OCI-LY1 (cell line): ENCODE measurements around the gene FBRSL1.
A peak's percentile ranks its signal among the peaks of the same experiment; 100 is the strongest.

Experiments used
- H2AFZ ChIP-seq: fragments of 200-600 bp; sonication (generic), shearing (Covaris generic); 2 replicates; pipeline ENCODE4 v1.6.0; 2014; ENCODE audit warnings: antibody characterized with exemption, mild to moderate bottlenecking, low read length
- H3F3A ChIP-seq: fragments of 200-600 bp; sonication (generic), shearing (Covaris generic); 2 replicates; pipeline ENCODE4 v1.6.0; 2014; ENCODE audit warnings: mild to moderate bottlenecking, antibody characterized with exemption, low read length, moderate library complexity; ENCODE audit not compliant: insufficient read depth
- H3K27ac ChIP-seq: fragments of 200-600 bp; sonication (generic); 2 replicates; pipeline ENCODE4 v1.5.1; 2014; ENCODE audit warnings: low read length, mixed run types, mild to moderate bottlenecking, low read depth; ENCODE audit not compliant: poor library complexity, severe bottlenecking
- H3K27me3 ChIP-seq: fragments of 200-600 bp; sonication (generic); 2 replicates; pipeline ENCODE4 v1.6.0; 2014; ENCODE audit warnings: antibody characterized with exemption, mild to moderate bottlenecking, low read length, moderate library complexity; ENCODE audit not compliant: insufficient read depth
- H3K36me3 ChIP-seq: fragments of 200-600 bp; sonication (generic); 2 replicates; pipeline ENCODE4 v1.6.1; 2014; ENCODE audit warnings: mild to moderate bottlenecking, antibody characterized with exemption, low read length, moderate library complexity, mixed read lengths; ENCODE audit not compliant: insufficient read depth
- H3K4me1 ChIP-seq: fragments of 200-600 bp; sonication (generic); 2 replicates; pipeline ENCODE4 v1.5.1; 2014; ENCODE audit warnings: mild to moderate bottlenecking, low read length, moderate library complexity; ENCODE audit not compliant: insufficient read depth, severe bottlenecking
- H3K4me2 ChIP-seq: fragments of 200-600 bp; sonication (generic), shearing (Covaris generic); 2 replicates; pipeline ENCODE4 v1.6.1; 2014; ENCODE audit warnings: low read length
- H3K4me3 ChIP-seq: fragments of 200-600 bp; sonication (generic); 2 replicates; pipeline ENCODE4 v1.5.1; 2014; ENCODE audit warnings: low read length, low read depth, mild to moderate bottlenecking, mixed read lengths; ENCODE audit not compliant: poor library complexity, severe bottlenecking
- H3K79me2 ChIP-seq: fragments of 200-600 bp; shearing (Covaris generic); 2 replicates; pipeline ENCODE4 v1.6.1; 2016; ENCODE audit warnings: mixed run types, low read length, mixed read lengths; ENCODE audit not compliant: insufficient read depth
- H3K9ac ChIP-seq: fragments of 200-600 bp; sonication (generic), shearing (Covaris generic); 2 replicates; pipeline ENCODE4 v1.6.1; 2014; ENCODE audit warnings: mild to moderate bottlenecking, low read length, mixed read lengths
- H3K9me2 ChIP-seq: fragments of 200-600 bp; sonication (generic), shearing (Covaris generic); 2 replicates; pipeline ENCODE4 v1.6.1; 2014; ENCODE audit warnings: low read depth, mild to moderate bottlenecking, low read length, mixed read lengths
- H3K9me3 ChIP-seq: fragments of 200-600 bp; shearing (Covaris generic); 2 replicates; pipeline ENCODE4 v1.6.1; 2014; ENCODE audit warnings: low read length, mixed read lengths
- H4K20me1 ChIP-seq: fragments of 200-600 bp; sonication (generic), shearing (Covaris generic); 2 replicates; pipeline ENCODE4 v1.6.0; 2016; ENCODE audit warnings: mild to moderate bottlenecking, low read length; ENCODE audit not compliant: insufficient read depth
- EZH2 ChIP-seq: fragments of 200-600 bp; sonication (generic), shearing (Covaris generic); IDR thresholded peaks from 2 replicates; pipeline ENCODE4 v1.8.0; 2017; ENCODE audit warnings: borderline replicate concordance, mixed run types, mild to moderate bottlenecking, antibody characterized with exemption, low read length, moderate library complexity, mixed read lengths
- TF ChIP-seq, protein P1 (sequence below): fragments of 200-600 bp; sonication (generic), shearing (Covaris generic); IDR thresholded peaks from 2 replicates; pipeline ENCODE4 v1.5.1; 2017; ENCODE audit warnings: mild to moderate bottlenecking, antibody characterized with exemption, low read length, moderate library complexity, mixed read lengths

Gene FBRSL1

DNA sequence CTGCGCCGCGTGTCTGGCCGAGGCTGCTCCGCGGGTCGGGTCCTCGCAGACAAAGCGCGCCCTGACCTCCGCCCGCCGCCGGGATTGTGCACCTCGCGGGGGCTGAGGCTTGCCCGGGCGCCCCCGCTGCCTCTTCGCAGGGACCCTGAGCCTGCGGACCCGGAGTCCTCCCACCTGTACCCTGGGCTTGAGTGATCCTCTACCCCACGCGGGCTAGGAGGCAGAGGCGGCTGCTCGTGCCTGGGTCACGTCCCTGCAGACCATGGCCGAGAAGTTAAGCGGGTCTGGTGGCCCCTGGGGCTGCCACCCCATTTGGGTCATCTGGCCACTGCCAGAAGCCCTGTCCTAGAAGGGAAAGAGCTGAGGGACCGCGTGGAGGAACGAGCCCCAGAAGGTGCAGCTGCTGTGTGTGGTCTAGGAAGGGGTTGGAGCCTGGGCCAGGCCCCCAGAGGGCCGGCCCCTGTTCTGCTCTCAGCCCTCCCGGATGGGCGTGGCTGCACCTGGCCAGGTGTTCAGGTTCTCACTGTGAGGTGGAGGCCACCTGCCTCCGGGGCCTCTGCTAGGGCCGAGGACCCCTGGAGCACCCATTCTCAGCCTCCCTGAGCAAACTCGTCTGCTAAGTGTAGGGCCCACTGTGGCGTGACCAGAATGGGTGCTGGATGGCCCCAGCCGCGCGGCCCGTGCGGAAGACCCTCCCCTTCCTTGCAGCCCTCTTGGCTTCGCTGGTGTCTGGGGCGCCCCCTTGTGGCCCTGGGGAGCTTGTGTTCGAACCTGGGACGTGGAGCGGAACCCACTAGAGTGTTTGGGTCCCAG, 70.9 kb downstream of the FBRSL1 start:
- no peaks in the 10 kb centered on the region for H3K36me3 ChIP-seq
- no peaks in the 10 kb centered on the region for H3F3A ChIP-seq
- no peaks in the 10 kb centered on the region for H3K9me3 ChIP-seq
- H3K4me3 ChIP-seq = peak overlapping the region; percentile 62
- no peaks in the 10 kb centered on the region for H4K20me1 ChIP-seq
- H3K27me3 ChIP-seq = no peaks in the 10 kb centered on the region; the same call in 1 of the 2 replicates
- H3K79me2 ChIP-seq = no peaks in the 10 kb centered on the region
- peaks cover 13% of the 10 kb centered on the region for H3K4me1 ChIP-seq
- no peaks in the 10 kb centered on the region for H3K9me2 ChIP-seq
- H3K4me2 ChIP-seq = peak overlapping the region; percentile 74
- TF ChIP-seq, protein P1, sequence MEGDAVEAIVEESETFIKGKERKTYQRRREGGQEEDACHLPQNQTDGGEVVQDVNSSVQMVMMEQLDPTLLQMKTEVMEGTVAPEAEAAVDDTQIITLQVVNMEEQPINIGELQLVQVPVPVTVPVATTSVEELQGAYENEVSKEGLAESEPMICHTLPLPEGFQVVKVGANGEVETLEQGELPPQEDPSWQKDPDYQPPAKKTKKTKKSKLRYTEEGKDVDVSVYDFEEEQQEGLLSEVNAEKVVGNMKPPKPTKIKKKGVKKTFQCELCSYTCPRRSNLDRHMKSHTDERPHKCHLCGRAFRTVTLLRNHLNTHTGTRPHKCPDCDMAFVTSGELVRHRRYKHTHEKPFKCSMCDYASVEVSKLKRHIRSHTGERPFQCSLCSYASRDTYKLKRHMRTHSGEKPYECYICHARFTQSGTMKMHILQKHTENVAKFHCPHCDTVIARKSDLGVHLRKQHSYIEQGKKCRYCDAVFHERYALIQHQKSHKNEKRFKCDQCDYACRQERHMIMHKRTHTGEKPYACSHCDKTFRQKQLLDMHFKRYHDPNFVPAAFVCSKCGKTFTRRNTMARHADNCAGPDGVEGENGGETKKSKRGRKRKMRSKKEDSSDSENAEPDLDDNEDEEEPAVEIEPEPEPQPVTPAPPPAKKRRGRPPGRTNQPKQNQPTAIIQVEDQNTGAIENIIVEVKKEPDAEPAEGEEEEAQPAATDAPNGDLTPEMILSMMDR = peak; percentile 82
- no peak for TF ChIP-seq EZH2
- peak overlapping the region; percentile 42; the same call in 1 of the 2 replicates for H3K9ac ChIP-seq
- H2AFZ ChIP-seq = no peak overlapping the region
- H3K27ac ChIP-seq = no peak overlapping the region
